Measurements from ENCODE around the gene PRRG2. TPM values are rescaled to one million over a fixed set of nuclear protein-coding genes. Genes with fewer than 3 reads are reported as not detected.

Gene PRRG2
- total and polyA plus RNA-seq, 10 of the 15 experiments (the other 5 are each of a cell fraction or from before 2014, with no cell fraction given): 0.09 to 2.1 (median 0.86) TPM

- H3K27me3 ChIP-seq (replicated peaks in 1 of 2; ENCODE audit: control insufficient read depth in 2 of 2, insufficient read depth in 2 of 2, low read length in 1 of 2): no peaks in the 10 kb centered on the region
- BruUV-seq (replicated peaks): no TSS peak
- no peaks in the 10 kb centered on the region for H3K9me3 ChIP-seq (replicated peaks; ENCODE audit: control insufficient read depth, insufficient read depth, low read length)
- H3K4me1 ChIP-seq (ENCODE audit: control insufficient read depth, insufficient read depth, low read length): peaks cover 11% of the 10 kb centered on the region
- SMC1A ChIA-PET (ENCODE audit: uncharacterized antibody, unreplicated experiment): interaction anchor here (0.9 kb wide), 2 partner anchors 20 to 111 kb away, joined by 3 to 4 read pairs; partner anchors contain the start of gene PRMT1
- DNase-seq (ENCODE audit: low read depth, low spot score) (no peak), FAIRE-seq (no peak), ATAC-seq (no peak)
- peaks cover 10% of the 10 kb centered on the region for H3K79me2 ChIP-seq (ENCODE audit: control insufficient read depth, insufficient read depth, low read length)
- H3K4me3 ChIP-seq: no peak overlapping the region
- no peaks in the 10 kb centered on the region for H4K20me1 ChIP-seq (ENCODE audit: control insufficient read depth, insufficient read depth)
- no peaks in the 10 kb centered on the region for H3K36me3 ChIP-seq (ENCODE audit: control insufficient read depth in 2 of 2, insufficient read depth in 2 of 2, low read length in 1 of 2)
- 100% methylated on average over 3 of the region's 3 CpGs for WGBS (ENCODE audit: insufficient coverage, insufficient replicate concordance, low lambda C conversion rate, missing lambda C conversion rate)
- H3K4me2 ChIP-seq (ENCODE audit: control insufficient read depth, insufficient read depth): no peak overlapping the region
- no peak for TF ChIP-seq YY1 (IDR thresholded peaks at IDR 0.05; ENCODE audit: low read depth, low read length)
- no peak for TF ChIP-seq CHD4 (IDR thresholded peaks at IDR 0.05)
- TF ChIP-seq PRDM15 (CRISPR knock-in tag; IDR thresholded peaks at IDR 0.05): no peak
- POLR2A ChIA-PET: no interaction called here
- CTCF ChIA-PET: interaction anchor here (0.6 to 1.3 kb wide), 5 partner anchors 13 to 117 kb away, joined by 3 to 6 read pairs (median 3); no protein-coding TSS in a partner anchor
- H3K27ac ChIP-seq (ENCODE audit: control insufficient read depth, insufficient read depth): no peak overlapping the region
- in situ Hi-C loops (cut with MboI) (no loop called here), intact Hi-C loops (cut with micrococcal nuclease; ENCODE audit: unreplicated experiment) (no loop called here)
- no peak overlapping the region for H3K9ac ChIP-seq (ENCODE audit: control insufficient read depth, insufficient read depth, low read length)
- RAD21 ChIA-PET (ENCODE audit: unreplicated experiment): no interaction called here
- H2AFZ ChIP-seq (ENCODE audit: control insufficient read depth, low read depth, low read length): no peak overlapping the region
These were observed 14.8 kb upstream of the PRRG2 start for GRCh38 chr19:49566302-49566701.
